Stimulated activated CD4-positive, alpha-beta T cell treated with anti-CD3 and anti-CD28 coated beads, Interleukin-1b, Interleukin-23, amount 100 ng/mL, for 1 hour (primary cell): ENCODE measurements around the gene VRK3.
A peak's percentile ranks its signal among the peaks of the same experiment; 100 is the strongest.

Experiments used
- DNase-seq, 2 donors: peaks; one replicate each; pipeline ENCODE4 v3.0.0-alpha.2; 2020; ENCODE audit warnings: low read depth in 2 of 2

The VRK3 gene

DNA sequence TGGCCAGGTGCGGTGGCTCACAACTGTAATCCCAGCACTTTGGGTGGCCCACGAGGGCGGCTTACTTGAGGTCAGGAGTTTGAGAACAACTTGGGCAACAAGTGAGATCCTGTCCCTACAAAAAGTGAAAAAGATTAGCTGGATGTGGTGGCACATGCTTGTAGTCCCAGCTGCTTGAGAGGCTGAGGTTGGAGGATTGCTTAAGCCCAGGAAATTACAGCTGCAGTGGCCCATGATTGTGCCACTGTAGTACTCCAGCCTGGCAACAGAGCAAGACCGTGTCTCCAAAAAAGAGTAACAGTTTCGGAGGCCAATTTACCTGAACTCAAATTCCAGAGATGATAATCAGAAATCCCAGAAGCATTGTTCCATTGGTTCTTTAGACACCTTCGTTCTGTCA lies 5.1 kb upstream of the VRK3 start:
- DNase-seq = no peak

DNA sequence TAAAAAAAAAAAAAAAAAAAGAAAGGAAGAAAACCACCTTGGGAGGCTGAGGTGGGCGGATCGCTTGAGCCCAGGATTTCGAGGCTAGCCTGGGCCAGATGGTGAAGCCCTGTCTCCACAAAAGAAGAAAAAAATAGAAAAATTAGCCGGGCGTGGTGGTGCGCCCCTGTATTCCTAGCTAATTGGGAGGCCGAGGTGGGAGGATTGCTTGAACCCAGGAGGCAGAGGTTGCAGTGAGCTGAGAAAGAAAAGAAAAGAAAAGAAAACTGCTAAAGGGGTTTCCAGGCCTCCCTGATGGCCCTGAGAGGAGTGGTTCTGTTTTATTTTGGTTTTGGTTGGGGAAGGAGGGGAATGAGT lies 1.4 kb upstream of the VRK3 start:
- DNase-seq = no peak

DNA sequence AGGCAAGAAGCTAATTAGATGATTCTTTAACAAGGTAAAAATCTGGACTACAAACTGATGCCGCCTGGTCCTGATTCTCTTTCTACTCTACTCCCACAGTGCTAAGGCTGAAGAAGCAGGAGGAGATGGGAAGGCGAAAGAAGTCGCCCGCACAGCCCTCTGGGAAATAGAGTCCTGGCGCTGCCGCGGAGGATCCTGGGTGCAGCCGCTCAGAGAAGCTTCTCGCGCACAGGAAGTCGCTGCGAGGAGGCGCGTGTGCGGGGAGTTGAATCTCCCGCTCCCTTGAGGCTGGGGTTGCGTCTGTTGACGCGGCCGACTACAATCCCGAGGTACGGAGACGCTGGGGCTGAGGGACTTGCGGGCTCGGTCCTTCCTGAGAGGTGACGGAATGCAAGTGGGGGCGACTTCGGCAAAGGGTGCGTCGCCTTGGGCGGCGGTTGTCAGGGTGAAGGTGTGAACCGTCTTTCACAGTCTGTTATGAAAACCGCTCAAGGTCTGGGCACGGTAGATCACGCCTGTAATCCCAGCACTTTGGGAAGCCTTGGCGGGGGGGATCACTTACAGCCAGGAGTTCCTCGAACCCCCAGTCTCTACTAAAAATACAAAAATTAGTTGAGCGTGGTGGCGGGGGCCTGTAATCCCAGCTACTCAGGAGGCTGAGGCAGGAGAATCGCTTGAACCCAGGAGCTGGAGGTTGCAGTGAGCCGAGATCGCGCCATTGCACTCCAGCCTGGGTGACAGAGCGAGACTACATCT lies 800 bp upstream of the VRK3 start, which contains the start of gene ZNF473:
ZNF473 (plus strand) TSS at position 212 of the 756 bp plus-strand sequence. CDS start 5,078 bp downstream, outside the sequence.
- peak; percentile 73 to 77 for DNase-seq

DNA sequence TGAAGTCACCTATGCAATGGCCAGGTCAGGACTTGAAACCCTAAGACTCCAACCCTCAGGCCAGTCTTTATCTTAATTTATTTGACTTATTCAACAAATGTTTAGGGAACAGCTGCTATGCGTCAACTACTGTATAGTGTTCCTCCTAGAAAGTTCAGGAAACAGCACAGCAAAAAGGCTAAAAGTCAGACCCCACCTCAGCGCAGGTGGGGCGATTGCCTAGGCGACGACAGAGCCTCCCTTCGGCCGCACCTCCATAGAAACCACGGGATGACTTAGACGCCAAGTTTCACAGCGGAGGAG lies 502 bp downstream of the VRK3 start:
- DNase-seq = no peak

- no peak for DNase-seq
These were observed 2.3 kb downstream of the VRK3 start for GRCh38 chr19:50022823-50023222.

DNA sequence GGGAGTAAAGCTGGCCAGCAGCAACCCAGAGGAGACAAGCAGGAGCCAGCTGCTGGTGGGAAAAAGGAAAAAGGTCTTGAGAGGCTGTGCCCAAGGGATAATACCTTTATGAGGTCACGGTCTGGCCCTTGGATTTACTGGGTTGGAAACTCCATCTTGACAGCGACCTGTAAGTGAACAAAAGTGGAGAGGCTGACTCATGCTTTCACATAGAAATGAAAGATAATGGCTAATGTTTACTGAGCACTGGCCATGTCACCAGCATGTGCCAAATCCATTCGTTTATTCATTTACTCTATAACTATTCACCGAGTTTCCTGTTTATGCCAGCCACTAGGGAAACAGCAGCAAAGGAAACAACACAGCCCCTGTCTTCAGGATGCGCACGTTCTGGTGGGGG lies 4.7 kb downstream of the VRK3 start:
- no peak for DNase-seq

DNA sequence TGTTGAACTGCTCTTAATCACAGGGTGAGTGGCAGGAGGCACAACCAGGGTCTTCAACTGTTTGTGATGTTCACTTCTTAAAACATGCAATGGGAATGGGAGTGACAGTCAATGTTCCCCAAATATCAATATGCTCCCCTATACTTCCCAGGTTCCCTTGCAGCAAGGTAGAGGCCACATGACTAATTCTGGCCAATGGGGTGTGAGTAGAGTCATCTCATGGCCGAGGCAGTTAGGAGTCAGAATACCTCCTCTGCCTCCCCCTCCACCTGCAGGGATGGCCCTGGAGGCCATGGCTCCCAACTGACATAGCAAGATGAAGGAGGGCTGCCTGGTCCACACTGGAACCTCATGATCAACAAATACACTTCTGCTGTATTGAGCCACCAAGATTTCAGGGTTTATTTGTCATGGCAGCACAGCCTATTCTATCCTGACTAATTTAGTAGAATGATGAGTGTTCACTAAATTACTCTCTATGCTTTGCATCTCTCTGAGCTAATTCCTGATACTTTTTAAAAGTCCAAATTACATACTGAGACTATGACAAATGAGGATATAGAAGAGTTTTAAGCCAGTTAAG lies 8.9 kb downstream of the VRK3 start:
- DNase-seq = no peak

DNA sequence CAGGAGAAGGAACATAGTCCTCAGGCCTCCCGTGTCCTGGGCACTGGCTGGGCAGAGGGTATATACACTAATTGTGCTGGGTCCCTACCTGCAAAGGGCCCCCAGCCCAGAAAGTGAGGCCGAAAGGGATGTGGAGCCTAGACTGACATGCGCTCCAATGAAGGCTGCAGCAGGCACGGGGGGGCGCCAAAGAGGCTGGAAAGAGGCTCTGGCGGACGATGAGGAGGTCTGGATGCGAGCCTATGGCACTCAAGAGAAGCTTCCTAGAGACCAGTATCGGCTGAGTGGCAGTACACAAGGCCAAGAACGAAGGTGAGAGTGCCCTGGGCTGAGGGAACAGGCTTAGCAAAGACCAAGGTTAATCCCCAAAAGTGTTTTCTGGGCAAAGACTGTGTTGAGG lies 16.6 kb downstream of the VRK3 start:
- no peak for DNase-seq

- DNase-seq = no peak
These were observed 17.2 kb downstream of the VRK3 start for GRCh38 chr19:50007947-50008346.

- DNase-seq = no peak
These were observed 18.0 kb downstream of the VRK3 start for GRCh38 chr19:50007170-50007569.

DNA sequence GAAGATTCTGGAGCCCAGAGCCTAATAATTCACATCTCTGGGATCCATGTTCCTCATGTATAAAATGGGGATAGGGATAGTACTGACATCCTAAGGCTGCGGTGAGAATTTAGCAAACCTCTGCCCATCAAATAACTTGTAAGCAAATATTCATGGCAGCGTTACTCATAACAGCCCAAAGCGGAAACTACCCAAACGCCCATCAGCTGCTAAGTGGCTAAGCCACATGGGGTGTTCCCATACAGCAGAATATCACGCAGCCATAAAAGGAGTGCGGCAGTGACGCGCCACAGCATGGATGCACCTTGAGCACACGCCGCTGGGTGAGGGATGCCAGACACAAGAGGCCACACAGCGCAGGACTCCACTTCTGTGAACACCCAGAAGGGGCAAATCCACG lies 19.7 kb downstream of the VRK3 start:
- DNase-seq = no peak

DNA sequence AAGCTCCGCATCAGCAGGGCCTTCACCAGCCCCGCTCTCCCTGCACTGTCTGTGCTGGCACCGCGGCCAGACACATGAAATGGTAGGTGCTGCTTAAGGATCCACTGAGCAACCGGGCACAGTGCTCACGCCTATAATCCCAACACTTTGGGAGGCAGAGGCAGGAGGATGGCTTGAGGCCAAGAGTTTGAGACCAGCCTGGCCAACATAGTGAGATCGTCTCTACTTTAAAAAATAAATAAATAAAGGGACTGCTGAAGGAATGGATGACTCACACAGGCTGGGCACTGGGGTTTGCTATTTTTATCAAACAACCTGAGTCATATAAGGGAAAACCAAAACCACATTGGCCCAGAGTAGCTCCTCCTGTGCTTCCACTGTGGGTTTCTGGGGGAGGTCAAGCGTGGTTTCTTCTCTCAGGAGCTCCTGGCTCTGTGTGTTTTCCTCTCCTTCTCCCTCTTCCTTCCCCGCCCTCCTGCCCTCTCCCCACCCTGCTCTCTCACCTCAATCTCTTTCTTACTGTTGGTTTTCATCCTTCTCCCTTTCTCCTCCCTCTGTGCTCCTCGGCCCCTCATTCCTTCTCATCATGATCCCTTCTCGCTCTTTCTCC lies 21.3 kb downstream of the VRK3 start:
- no peak for DNase-seq

DNA sequence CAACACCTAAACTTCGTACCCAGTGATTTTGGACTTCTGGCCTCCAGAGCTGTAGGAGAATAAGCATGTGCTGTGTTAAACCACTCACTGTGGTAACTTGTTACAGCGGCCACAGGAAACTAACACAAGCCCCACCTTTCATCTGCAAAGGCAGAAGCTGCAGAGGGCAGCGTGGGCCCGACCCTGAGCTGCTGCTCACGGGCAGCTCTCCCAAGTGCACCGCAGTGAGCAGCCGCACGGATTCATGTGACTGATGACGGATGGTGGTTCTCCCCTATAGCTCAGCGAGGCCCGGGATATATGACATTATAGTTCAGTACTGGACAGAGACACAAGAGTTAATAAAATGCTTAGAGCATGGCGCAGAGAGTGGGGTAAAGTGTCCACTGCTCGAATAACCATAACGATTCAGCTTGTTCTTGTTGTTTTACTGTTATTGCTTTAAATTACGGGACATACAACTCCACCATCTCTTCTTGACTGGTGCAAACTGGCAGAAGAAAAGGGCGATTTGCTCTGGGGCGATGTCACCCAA lies 21.9 kb downstream of the VRK3 start:
- no peak for DNase-seq

GRCh38 chr19:50002386-50002960 lies 22.7 kb downstream of the VRK3 start:
- no peak for DNase-seq

DNA sequence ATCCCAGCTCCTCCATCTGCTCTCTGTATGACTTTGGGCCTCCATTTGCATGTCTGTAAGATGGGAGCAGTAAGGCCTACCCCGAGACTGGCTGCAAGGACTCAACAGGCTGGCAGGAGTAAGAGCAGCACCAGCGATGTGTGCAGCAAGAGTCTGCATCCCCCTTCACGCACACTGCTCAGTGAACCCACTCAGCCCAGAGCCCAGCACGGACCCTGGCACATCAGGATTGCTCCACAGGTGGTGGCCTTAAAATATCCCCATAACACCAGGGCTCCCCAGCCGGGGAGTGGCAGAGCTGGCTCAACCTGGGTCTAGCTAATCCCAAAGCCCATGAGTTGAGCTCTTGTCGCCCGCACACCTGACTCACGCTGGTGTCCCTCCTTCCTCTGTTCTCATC lies 23.4 kb downstream of the VRK3 start:
- no peak for DNase-seq

DNA sequence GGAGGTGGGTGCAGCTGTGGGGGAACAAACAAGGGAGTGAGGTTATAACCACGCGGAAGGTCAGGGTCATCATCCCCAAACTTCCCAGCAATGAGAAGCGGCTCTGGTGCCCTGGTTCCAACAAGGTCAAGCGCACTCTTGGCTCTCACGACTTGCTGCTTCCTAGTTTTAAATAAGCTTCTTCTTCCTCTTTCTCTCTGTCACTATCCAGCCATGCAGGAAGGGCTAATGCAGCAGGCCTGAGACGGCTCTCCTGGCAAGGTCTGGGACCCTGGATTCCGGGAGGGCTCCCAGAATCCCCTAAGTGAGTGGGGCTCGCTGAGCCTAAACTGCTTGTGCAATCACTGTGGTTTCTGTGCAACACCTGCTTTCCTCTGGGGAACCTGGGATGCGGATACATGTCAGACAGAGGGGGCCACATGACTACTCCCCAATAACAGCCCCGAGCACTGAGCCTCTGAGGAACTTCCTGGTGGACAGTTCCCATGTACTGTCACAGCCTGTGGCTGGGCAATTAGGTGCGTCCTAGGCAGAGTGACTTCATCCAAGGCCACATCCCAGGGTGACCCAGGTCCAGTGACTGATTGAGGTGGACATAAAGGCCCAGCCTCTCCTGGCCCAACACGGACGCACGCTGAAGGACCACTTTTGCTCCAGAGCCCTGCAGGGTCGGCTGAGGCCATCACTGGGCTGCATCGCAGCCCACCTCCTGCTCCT lies 24.2 kb downstream of the VRK3 start:
- DNase-seq = no peak

- no peak for DNase-seq
These were observed 24.9 kb downstream of the VRK3 start for GRCh38 chr19:50000038-50000840.

- no peak for DNase-seq
These were observed 25.7 kb downstream of the VRK3 start for GRCh38 chr19:49999371-50000010.

DNA sequence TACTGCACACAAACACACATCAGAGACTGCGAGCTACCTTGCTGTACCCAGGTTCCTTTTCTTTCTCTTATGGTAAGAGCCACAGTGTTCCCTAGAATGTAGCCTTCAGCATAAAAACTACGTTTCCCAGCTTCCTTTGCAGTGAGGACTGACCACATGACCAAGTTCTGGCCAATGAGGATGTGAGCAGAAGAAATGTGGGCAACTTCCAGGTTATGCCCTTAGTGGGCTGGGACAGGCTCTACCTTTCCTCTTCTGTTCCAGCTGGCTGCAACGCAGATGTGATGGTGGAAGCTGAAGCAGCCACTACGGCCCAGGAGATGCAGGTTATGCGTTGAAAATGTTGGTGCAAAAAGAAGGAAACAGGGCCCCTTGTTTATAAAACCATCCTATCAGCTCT lies 27.5 kb downstream of the VRK3 start:
- no peak for DNase-seq

- no peak for DNase-seq
These were observed 36.7 kb downstream of the VRK3 start for GRCh38 chr19:49988433-49988832.

- no peak for DNase-seq
These were observed 37.2 kb downstream of the VRK3 start for GRCh38 chr19:49988007-49988406.
